ENCODE results near the gene MAST2.

- TF ChIP-seq YY1 (IDR thresholded peaks at IDR 0.05; ENCODE audit: insufficient read depth, insufficient read length) = no peak
- TF ChIP-seq SUZ12 (IDR thresholded peaks at IDR 0.05; ENCODE audit: extremely low read depth, insufficient read depth, insufficient read length) = no peak
- no peak for TF ChIP-seq ZNF274 (IDR thresholded peaks at IDR 0.05; ENCODE audit: low read depth, low read length)
Observed at GRCh38 chr1:46027788-46028573, 224.6 kb downstream of the MAST2 start.

All from NT2/D1 (cell line).